Activated T-helper 2 cell treated with anti-CD3 and anti-CD28 coated beads, Interferon-gamma antibody, Interleukin-2, Interleukin-4, amounts not matched to agents 10 μg/mL and 5 μg/mL and 100 μg/mL, durations not matched to agents 14 hours and 24 hours and 36 hours (primary cell): ENCODE measurements around the gene MAGEB2. TPM values are rescaled to one million over a fixed set of nuclear protein-coding genes. Genes with fewer than 3 reads are reported as not detected.
"Not testable (repeated sequence)": the region's sequence is repeated elsewhere in the genome, so short reads cannot be mapped to it uniquely, and the experiment has no call there.

Experiments
- DNase-seq: peaks from one replicate; pipeline ENCODE4 v3.0.0; 2021; ENCODE audit warnings: low spot score
- H3K27ac Mint-ChIP-seq: one replicate; pipeline ENCODE4 v1.8.0; 2021; ENCODE audit warnings: mixed read lengths
- H3K27me3 Mint-ChIP-seq: one replicate; pipeline ENCODE4 v1.8.0; 2021; ENCODE audit warnings: low read depth, mixed read lengths
- H3K36me3 Mint-ChIP-seq: one replicate; pipeline ENCODE4 v1.8.0; 2021; ENCODE audit warnings: low read depth, mixed read lengths
- H3K4me1 Mint-ChIP-seq: one replicate; pipeline ENCODE4 v1.8.0; 2021; ENCODE audit warnings: low read depth, mixed read lengths
- H3K4me3 Mint-ChIP-seq: one replicate; pipeline ENCODE4 v1.8.0; 2021; ENCODE audit warnings: low read depth, mild to moderate bottlenecking, moderate library complexity, mixed read lengths
- H3K9me3 Mint-ChIP-seq: one replicate; pipeline ENCODE4 v1.8.0; 2021; ENCODE audit warnings: mixed read lengths
- intact Hi-C: fragments of 100-400 bp; cut with micrococcal nuclease; formaldehyde crosslinking; loops from one replicate; pipeline ENCODE4 v1.15.1; 2023
- total RNA-seq: library from RNA; stranded (reverse); gene quantifications from 2 replicates; pipeline ENCODE4 v1.2.3, GENCODE V29; 2022

The MAGEB2 gene
- not detected in 2 replicates for total RNA-seq

- Mint-ChIP-seq H3K9me3 (no peaks in the 10 kb centered on the region), H3K4me3 (no peak within 1 kb of the TSS)
- intact Hi-C loops = no loop called here
Observed at GRCh38 chrX:30215357-30215843, at the start of gene MAGEB2. Gene MAGEB2 (plus strand): TSS chrX:30215563. CDS start chrX:30218581, 3,018 bp downstream.

GRCh38 chrX:30170900-30171299 lies 44.5 kb upstream of the MAGEB2 start:
- no peak overlapping the region for H3K4me3 Mint-ChIP-seq
- no peaks in the 10 kb centered on the region for H3K4me1 Mint-ChIP-seq
- H3K9me3 Mint-ChIP-seq = no peaks in the 10 kb centered on the region
- DNase-seq = no peak
- intact Hi-C loops = no loop called here
- no peak overlapping the region for H3K27ac Mint-ChIP-seq
- no peaks in the 10 kb centered on the region for H3K27me3 Mint-ChIP-seq
- no peaks in the 10 kb centered on the region for H3K36me3 Mint-ChIP-seq

More at GRCh38 chrX:30215357-30215843, at the start of gene MAGEB2:
- Mint-ChIP-seq H3K27ac (no peak within 1 kb of the TSS), H3K27me3 (no peaks in the 10 kb centered on the region), H3K36me3 (no peaks in the 10 kb centered on the region), H3K4me1 (no peaks in the 10 kb centered on the region)
- DNase-seq = no peak

- Mint-ChIP-seq H3K27me3 (no peaks in the 10 kb centered on the region), H3K4me1 (no peaks in the 10 kb centered on the region), H3K4me3 (no peak overlapping the region), H3K27ac (no peak overlapping the region), H3K36me3 (no peaks in the 10 kb centered on the region), H3K9me3 (no peaks in the 10 kb centered on the region)
- intact Hi-C loops = no loop called here
- no peak for DNase-seq
Observed at GRCh38 chrX:30181353-30181752, 34.0 kb upstream of the MAGEB2 start.

- intact Hi-C loops = no loop called here
- DNase-seq = no peak
- Mint-ChIP-seq H3K4me1 (no peaks in the 10 kb centered on the region), H3K27ac (no peak overlapping the region), H3K9me3 (no peaks in the 10 kb centered on the region), H3K36me3 (no peaks in the 10 kb centered on the region), H3K4me3 (no peak overlapping the region), H3K27me3 (no peaks in the 10 kb centered on the region)
Observed at GRCh38 chrX:30183554-30183953, 31.8 kb upstream of the MAGEB2 start.

- Mint-ChIP-seq H3K4me1 (no peaks in the 10 kb centered on the region), H3K27ac (no peak overlapping the region), H3K9me3 (no peaks in the 10 kb centered on the region), H3K27me3 (no peaks in the 10 kb centered on the region), H3K36me3 (no peaks in the 10 kb centered on the region), H3K4me3 (no peak overlapping the region)
- DNase-seq = no peak
- intact Hi-C loops = no loop called here
Observed at GRCh38 chrX:30190426-30190825, 24.9 kb upstream of the MAGEB2 start.

- H3K4me3 Mint-ChIP-seq, H3K9me3 Mint-ChIP-seq, H3K27me3 Mint-ChIP-seq, intact Hi-C loops, H3K36me3 Mint-ChIP-seq, DNase-seq, H3K4me1 Mint-ChIP-seq, H3K27ac Mint-ChIP-seq: not testable (repeated sequence)
Observed at GRCh38 chrX:30193910-30194309, 21.5 kb upstream of the MAGEB2 start.

GRCh38 chrX:30196322-30196721 lies 19.0 kb upstream of the MAGEB2 start:
- no peaks in the 10 kb centered on the region for H3K9me3 Mint-ChIP-seq
- no peaks in the 10 kb centered on the region for H3K27me3 Mint-ChIP-seq
- no peak for DNase-seq
- H3K36me3 Mint-ChIP-seq = no peaks in the 10 kb centered on the region
- no peak overlapping the region for H3K27ac Mint-ChIP-seq
- H3K4me3 Mint-ChIP-seq = no peak overlapping the region
- no peaks in the 10 kb centered on the region for H3K4me1 Mint-ChIP-seq
- intact Hi-C loops = no loop called here

GRCh38 chrX:30212172-30212571 lies 3.2 kb upstream of the MAGEB2 start:
- H3K27me3 Mint-ChIP-seq = no peaks in the 10 kb centered on the region
- no peak overlapping the region for H3K27ac Mint-ChIP-seq
- H3K36me3 Mint-ChIP-seq = no peaks in the 10 kb centered on the region
- no peaks in the 10 kb centered on the region for H3K4me1 Mint-ChIP-seq
- intact Hi-C loops = no loop called here
- no peaks in the 10 kb centered on the region for H3K9me3 Mint-ChIP-seq
- no peak overlapping the region for H3K4me3 Mint-ChIP-seq
- DNase-seq = no peak

- H3K9me3 Mint-ChIP-seq = no peaks in the 10 kb centered on the region
- no peak for DNase-seq
- no peak overlapping the region for H3K4me3 Mint-ChIP-seq
- H3K27ac Mint-ChIP-seq = no peak overlapping the region
- H3K4me1 Mint-ChIP-seq = no peaks in the 10 kb centered on the region
- H3K36me3 Mint-ChIP-seq = no peaks in the 10 kb centered on the region
- intact Hi-C loops = no loop called here
- no peaks in the 10 kb centered on the region for H3K27me3 Mint-ChIP-seq
Observed at GRCh38 chrX:30217465-30217864, 2.1 kb downstream of the MAGEB2 start.

GRCh38 chrX:30219372-30219771 lies 4.0 kb downstream of the MAGEB2 start:
- Mint-ChIP-seq H3K4me1 (no peaks in the 10 kb centered on the region), H3K27me3 (no peaks in the 10 kb centered on the region), H3K9me3 (no peaks in the 10 kb centered on the region), H3K36me3 (no peaks in the 10 kb centered on the region), H3K27ac (no peak overlapping the region), H3K4me3 (no peak overlapping the region)
- intact Hi-C loops = no loop called here
- no peak for DNase-seq

GRCh38 chrX:30220661-30221060 lies 5.3 kb downstream of the MAGEB2 start:
- H3K4me3 Mint-ChIP-seq = no peak overlapping the region
- H3K4me1 Mint-ChIP-seq = no peaks in the 10 kb centered on the region
- no peaks in the 10 kb centered on the region for H3K36me3 Mint-ChIP-seq
- no peaks in the 10 kb centered on the region for H3K27me3 Mint-ChIP-seq
- intact Hi-C loops = no loop called here
- no peak for DNase-seq
- H3K27ac Mint-ChIP-seq = no peak overlapping the region
- no peaks in the 10 kb centered on the region for H3K9me3 Mint-ChIP-seq

GRCh38 chrX:30224536-30224935 lies 9.2 kb downstream of the MAGEB2 start:
- no peaks in the 10 kb centered on the region for H3K9me3 Mint-ChIP-seq
- intact Hi-C loops = no loop called here

GRCh38 chrX:30228526-30228925 lies 13.2 kb downstream of the MAGEB2 start:
- intact Hi-C loops = no loop called here
- Mint-ChIP-seq H3K4me1 (no peaks in the 10 kb centered on the region), H3K27ac (no peak overlapping the region), H3K27me3 (no peaks in the 10 kb centered on the region), H3K36me3 (no peaks in the 10 kb centered on the region), H3K9me3 (no peaks in the 10 kb centered on the region), H3K4me3 (no peak overlapping the region)
- no peak for DNase-seq

More at GRCh38 chrX:30224536-30224935, 9.2 kb downstream of the MAGEB2 start:
- Mint-ChIP-seq H3K36me3 (no peaks in the 10 kb centered on the region), H3K27ac (no peak overlapping the region), H3K4me3 (no peak overlapping the region), H3K27me3 (no peaks in the 10 kb centered on the region), H3K4me1 (no peaks in the 10 kb centered on the region)
- no peak for DNase-seq

- Mint-ChIP-seq H3K36me3 (no peaks in the 10 kb centered on the region), H3K4me1 (no peaks in the 10 kb centered on the region), H3K9me3 (no peaks in the 10 kb centered on the region), H3K27me3 (no peaks in the 10 kb centered on the region), H3K27ac (no peak within 1 kb of the TSS), H3K4me3 (no peak within 1 kb of the TSS)
- DNase-seq = no peak
- intact Hi-C loops = no loop called here
Observed at GRCh38 chrX:30230395-30230794, 15.0 kb downstream of the MAGEB2 start, which contains the start of gene MAGEB3. Gene MAGEB3 (plus strand): TSS chrX:30230657. CDS start chrX:30235925, 5,268 bp downstream.
